GM18511 (cell line): ENCODE measurements around the gene C14orf132.
A peak's percentile ranks its signal among the peaks of the same experiment; 100 is the strongest.

Experiments used
- ATAC-seq: cut with Tn5 transposase; IDR thresholded peaks from one replicate; pipeline ENCODE4 v1.9.1; 2021; ENCODE audit warnings: mild to moderate bottlenecking, moderate library complexity; ENCODE audit not compliant: unreplicated experiment

Gene C14orf132

DNA sequence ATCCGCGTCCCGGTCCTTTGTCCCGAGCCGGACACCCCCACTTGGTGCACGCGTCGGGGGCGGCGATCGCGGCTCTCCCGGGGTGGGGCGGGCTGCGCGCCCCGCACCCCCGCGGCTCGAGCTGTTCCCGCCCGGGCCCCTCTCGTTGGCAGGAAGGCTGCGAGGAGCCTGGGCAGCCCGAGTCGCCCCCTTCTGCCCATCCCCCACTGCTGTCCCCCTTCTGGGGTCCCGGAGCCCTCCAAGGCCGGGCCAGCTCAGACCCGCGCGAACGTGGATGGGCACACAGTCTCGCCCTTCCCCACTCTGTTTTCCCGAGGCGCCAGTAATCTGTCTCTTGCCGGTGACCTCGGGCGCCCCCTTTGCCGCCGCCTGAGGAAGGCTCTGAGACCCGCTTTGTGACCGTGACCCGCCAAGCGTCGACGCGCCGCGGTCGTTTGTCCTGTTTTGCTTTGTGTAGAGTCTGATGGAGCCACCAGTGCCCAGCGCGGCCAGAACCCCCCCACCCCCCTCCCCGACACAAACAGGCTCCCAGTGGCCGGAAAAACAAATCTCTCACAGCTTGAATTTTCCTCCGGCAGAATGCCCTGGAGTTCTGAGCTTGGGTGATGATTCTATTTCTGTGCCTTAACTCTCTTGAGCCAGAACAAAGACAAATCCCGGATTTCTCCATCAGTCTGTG is 610 bp downstream of the C14orf132 start:
- ATAC-seq = peak; percentile 37

DNA sequence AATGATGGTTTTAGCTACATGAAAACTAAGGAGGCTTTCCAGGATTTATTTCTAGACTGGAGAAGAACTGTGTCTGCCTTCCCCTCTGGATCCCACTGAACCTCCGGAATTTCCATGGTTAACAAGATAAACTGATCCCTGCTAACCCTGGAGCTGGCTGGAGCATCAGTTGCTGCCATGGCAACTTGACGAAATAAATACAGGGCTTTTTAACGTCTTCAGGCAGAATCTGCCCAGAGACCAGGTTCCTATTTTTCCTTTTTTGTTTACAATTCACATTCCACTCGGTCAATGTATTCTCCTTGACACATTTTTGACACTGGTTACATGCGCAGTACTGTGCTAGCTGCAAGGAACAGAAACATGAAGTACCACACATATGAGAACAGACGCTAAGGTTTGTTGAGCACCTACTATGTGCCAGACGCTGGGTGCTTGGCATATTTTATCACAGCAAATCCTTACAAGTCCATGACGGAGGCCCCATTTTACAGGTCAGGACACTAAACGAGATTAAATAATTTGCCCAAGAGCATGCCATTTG is 1.7 kb downstream of the C14orf132 start:
- ATAC-seq = no peak

DNA sequence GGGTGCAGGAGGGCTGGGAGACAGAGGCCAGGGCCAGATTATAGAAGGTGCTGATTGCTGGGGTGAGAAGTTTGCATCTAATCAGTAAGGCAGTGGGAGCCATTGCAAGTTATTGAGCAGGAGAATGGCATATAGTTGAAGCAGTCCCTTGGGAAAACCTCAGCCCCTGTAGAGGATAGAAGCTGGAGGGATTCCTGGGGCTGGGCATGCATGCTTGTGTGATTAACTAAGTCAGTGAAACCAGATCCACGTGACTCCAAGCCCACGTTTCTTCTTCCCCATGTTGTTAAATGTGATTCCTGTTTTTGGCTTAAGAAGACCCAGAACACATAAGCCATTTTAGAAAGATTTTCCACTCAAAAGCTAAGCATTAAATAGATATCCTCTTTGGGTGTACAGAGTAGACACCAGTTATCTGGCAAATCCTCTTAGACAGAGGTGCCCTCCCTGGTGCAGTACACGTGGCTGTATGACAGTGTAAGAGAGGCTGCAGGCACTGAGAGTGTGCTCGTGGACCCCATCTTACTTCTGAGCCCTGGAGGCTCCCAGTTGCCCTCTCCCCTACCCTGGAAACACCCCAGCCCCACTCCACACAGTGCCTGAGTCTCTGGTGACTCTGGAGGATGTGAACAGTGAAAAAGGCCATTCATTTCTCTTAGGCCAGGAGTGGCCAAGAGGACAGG is 3.2 kb downstream of the C14orf132 start:
- no peak for ATAC-seq

DNA sequence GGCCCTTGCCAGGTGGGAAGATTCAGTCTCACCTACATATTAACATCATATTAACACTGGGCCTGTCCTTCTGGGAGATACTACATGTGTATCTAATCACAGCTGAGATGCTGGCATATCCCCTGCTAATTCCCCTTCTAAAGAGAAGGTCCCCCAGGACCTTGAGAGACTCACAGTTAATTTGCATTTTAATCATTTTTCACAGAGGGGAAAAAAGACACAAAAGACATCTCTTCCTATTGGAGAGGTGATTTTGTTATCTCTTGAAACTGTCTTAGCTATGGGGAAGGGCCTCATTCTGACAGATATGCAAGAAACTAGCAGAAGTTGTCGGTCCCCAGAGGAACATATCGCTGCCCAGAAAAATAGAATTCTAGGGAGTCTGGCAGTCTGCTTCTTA is 7.5 kb downstream of the C14orf132 start:
- ATAC-seq = no peak

DNA sequence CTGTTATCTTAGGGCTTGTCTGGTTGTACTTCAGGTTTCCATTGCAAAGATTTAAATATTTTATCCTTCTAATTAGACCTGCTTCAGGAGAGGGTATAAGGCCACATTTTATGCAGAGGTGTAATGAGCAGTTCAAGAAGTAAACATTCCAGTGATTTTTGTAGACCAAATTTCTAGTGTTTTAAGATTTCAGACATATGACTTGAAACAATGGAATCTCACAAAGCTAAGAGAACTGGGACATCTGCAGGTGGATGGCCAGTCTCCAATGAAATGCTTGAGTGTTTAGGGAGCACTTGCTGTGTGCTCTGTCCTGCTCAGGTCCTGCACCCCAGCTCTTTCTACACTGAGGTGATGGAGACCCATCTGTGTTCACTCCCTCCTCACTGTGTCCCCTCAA is 7.9 kb downstream of the C14orf132 start:
- no peak for ATAC-seq

DNA sequence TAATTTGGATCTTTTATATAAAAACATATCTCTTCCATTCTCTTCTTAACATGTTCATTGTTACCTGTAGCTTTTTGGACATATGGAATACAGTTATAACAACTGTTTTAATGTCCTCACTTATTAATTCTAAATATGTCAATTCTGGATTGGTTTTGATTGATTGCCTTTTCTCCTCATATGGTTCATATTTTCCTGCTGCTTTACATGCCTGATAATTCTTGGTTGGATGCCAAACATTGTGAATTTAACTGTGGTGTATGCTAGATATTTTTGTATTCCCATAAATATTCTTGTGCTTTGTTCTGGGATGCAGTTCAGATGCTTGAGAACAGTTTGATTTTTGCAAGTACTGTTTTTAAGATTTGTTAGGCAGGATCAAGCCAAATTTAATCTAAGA is 10.8 kb downstream of the C14orf132 start:
- ATAC-seq = no peak

DNA sequence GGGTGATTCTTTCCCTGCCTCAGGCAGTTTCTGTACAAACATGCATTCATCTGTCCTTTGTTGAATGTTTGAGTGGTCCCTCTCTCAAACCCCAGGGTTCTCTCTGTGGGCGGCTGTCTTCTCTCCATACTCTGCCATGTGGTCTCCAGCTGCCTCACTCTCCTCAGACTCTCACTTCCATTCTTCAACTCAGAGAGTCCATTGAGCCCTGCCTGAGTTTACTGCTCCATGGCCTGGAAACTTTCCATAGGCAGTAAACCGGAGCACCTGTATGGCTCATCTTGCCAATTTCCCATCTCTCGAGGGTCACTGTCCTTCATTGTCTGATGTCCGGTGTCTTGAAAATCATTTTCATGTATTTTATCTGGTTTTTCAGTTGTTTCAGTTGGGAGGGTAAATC is 11.3 kb downstream of the C14orf132 start:
- no peak for ATAC-seq

DNA sequence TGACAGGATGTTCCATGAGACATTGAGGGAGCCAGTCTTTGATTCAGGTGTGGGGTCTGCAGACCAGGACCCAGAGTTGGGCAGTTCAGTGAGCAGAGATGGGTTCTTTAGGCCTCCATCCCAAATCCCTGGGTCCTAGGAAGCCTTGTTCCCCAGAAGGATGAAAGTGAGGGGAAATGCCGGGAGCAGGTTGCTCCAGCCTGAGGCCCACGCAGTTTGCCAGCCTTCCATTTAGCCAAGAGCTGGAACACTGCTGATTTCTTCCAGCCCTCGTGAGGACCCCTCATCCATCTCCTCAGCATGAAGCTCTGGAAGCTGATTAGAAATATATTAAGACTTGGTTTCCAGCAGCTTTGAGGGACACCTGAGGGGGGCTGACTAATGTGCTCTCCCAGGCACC is 12.1 kb downstream of the C14orf132 start:
- no peak for ATAC-seq

DNA sequence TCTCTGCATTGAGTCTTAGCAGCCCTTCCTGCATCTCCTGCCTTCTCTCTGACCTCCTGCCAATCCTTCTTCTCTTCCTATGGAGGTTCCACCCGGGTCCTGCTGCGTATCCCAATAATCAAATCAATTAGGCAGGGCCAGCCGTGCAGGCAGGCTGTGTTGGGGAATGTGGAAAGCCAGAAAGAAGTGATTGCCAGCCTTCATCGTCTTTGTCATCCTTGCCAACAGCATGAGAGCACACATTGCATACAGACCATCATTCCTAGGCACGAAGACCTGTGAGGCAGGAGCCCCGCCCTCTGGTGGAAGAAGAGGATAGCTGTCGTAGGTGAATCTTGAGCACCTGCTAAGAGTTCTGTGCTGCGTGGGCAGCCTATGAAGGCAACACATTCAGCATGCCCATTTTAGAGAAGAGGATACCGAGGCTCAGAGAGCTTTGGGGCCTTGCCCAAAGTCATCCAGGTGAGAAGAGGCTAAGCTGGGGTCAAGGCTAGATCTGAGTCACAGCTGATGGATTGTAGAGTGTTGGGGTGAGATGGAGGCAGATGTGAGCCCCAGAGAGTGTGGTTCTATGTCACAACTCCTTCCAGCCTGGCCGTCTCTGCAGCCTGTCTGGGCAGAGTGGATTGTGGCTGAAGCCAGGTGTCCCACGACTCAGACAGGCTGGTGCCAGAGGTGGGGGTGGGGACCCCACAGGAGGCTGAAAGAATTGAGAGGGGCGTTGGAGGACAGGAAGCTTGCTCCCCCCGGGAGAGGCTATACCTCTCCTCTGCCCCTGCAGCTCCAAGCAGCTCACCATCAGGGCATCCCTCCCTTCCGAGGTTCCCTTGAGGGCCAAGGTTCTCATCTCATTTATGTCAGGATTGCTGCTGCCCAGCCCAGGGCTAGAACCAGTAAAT is 12.7 kb downstream of the C14orf132 start:
- ATAC-seq = peak; percentile 68

DNA sequence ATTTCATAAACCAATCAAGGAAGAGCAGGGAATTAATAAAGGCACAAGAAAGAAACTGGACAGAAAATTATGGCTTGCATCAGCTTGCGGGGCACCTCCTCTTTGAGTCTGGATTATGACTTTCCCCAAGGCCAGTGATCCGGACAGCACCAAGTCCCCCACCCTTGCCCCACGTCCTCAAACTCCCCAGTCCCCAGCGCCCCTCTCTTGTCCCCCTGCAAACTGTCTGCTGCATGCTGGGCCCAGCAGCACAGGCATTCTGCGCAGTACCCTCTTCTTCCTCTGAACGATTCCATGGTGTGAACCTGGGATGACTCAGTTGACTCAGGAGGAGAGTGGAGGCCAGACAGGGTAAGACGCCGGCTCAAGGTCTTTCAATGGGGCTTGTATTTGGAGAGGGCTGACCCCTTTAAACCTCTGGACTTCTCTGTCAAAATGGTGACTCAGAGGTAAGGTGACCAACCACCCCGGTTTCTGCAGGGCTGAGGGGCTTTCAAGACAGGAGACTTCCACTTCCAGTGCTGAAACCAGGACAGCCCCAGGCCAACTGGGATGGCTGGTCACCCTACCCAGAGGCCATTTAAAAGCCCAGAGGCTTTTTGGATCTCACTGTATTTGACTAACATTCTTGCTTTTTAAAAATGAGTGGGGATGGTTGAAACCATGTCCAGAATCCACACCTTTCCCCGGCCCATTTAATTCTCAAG is 13.5 kb downstream of the C14orf132 start:
- ATAC-seq = no peak

DNA sequence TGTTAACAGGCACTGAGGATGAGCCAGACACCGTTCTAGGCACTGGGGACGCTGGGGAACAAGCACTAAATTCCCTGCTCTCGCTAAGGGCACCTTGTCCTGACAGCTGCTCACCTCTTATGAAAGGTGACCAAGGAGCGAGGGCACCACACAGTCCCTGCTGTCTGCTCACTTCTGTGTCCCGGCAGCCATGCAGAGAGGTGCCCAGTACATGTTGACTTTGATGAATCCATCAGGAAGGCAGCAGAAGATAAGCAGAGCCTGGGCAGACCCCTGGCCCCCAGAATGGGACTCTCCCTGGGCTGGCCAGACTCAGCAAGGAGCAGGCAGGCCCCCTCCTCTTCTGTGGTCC is 14.1 kb downstream of the C14orf132 start:
- ATAC-seq = no peak

DNA sequence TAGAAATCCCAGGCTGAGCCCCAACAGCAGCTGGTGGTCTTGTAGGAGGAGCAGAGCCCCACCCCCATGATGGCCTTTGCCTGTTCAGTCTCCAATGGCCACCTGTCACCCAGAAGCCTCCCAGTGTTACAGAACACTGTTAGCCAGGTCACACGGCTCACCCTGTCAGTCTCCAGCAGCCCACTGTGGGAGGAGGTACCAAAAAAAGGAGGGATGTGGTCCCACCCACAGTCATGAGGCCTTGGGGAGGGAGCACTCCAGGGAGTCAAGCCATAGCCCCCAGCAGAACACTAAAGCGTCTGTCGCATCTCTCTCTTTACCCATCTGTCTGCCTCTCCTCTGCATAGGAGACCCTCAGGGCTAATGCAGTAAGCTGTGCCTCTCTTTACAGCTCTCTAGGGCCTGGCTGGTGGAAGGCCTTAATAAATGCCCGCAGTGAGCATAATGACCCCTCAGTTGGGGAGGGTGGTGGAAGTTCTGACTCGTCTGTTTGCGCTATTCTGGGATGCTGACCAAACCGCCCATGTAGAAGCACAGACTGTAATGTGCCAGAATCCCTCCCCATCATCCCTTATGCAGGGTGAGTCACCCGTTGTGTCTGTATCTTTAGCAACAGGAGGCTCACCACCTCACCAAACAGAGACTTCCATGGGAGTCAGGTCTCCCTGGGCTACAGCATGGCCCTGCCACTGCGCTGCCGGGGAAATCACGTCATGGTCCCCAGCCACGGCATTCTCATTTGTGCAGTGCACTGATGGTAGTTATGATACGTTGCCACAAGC is 14.6 kb downstream of the C14orf132 start:
- ATAC-seq = no peak

DNA sequence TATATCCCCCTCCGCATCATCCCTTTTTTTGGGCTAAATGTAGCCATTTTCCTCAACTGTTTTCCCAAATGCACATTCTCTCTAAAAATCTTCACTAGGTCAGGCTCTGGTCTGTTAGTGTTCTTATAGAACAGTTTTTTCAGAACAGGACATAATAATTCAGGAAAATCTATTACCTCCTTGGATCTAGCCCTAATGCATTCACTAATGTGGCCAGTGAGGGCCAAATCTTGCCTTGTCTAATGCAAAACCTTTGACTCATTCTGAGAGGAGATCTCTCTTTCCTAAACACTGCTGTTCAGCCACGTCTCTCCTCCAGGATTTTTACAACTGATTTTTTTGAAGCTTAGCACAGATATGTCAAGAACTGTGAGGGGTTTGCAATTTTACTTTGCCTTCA is 15.5 kb downstream of the C14orf132 start:
- no peak for ATAC-seq

DNA sequence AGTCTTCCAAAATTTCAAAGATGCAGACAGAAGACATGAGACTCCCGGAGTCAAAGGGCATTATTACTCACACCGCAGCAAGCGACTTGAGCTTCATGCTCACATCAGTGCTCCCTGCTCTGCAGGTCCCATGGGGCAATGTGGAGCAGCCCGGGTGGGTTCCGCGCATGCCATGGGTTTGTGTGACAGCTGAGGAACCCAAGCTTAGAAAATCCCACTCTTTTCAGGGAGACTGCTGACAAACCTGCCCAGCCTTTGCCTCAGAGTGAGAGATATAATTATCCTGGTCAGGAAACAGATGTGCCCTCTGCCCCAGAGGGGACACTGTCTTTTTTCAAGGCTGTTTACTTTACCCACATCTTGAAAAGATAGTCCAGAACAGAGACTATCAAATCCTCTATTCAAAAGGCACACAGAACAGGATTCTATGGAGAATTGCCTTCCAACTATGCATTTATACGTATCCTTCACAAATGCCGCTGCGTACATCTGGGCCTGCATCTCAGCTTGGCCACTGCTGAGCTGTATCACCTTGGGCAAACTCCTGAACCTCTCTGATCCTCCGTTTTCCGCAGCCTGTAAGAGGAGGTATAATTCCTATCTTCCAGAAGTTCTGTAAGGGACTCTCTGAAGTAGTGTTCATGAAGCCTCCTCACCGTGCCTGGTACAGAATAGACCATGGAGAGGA is 16.0 kb downstream of the C14orf132 start:
- no peak for ATAC-seq

DNA sequence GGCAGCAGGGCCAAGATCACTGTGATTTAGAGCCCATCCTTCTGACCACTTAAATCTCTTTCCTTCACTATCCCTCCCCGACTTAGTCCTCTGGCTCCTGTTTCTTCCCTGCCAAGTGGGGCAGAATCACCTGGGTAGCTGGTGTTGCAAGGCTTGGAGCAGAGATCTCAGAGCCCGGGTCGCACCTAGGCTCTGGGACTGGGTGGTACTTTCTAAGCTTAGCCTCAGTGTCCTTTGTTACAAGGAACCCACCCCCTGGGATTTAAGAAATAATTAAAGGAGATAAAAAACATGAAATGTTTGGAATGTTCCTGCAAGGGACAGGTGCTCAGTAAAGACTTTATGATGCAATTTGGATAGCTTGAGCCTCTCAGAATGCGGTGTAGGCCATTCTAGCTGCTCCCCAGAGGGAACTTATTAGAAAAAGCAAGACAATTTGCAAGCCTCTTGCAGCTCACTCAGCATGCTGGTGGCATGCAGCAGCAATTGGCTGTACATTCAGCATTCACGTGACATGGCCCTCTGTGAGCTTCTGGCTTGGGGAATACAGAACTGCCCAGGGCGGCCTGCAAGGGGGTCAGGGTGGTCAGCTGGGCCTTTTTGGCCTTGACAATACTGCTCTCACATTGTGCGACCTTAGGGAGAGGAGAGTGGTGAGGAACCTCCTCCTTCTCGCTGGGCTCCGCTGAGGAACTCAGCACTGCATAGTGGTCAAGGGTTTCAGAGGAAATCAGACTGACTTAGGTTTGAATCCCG is 16.8 kb downstream of the C14orf132 start:
- no peak for ATAC-seq

DNA sequence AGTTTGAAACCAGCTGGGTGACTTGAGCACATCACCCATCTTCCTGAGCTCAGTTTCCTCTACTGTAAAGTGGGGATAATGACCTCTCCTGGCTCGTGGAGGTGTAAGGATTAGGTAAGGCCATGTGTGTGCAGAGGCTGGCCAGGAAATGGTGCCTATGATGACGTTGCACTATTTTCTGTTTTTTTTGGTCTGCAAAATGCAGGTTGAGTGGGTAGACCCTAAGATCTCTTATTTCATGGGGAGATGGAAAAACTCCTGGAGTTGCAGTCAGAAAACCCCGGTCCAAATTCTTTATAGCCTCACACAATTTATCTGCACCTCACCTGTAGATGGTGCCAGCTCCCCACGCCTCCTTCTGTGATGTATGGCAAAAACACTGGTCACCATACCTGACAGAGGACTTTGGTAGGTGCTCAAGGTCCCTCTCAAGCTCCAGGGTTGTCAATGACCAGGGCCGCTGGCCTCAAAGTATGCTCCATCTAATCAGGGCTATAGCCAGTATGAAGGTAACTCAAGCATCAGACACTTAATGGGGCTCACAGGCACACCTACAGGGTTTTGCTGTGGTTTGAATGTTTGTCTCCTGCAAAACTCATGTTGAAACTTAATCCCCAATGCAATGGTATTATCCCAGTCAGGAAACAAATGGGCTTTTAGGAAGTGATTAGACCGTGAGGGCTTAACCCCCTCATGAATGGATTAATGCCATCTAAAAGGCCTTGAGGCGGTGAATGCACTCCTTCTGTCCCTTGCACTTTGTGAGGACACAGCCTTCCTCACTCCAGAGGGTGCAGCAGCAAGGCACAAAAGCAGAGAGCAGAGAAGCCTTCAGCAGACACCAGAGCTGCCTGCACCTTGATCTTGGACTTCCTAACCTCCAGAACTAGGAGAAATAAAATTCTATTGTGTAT is 17.6 kb downstream of the C14orf132 start:
- no peak for ATAC-seq

DNA sequence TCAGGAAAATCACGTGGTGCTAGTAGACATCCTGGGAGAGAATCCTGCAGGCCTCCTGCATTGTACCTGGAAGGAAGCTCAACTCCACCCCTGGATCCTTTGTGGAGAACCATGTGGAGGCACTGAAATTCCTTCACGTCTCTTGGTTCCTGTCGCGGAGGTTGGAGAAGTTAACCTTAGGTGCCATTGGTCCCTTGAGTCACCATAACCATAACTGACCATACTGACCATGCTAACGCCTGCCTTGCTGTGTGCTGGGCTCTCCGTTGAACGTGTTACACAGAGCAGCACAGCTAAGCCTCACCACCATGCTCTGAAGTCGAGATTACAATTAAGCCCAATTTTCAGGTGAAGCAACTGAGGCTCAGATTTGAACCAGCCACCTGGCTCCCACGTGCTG is 18.6 kb downstream of the C14orf132 start:
- ATAC-seq = no peak
